HG03060 (cell line): ENCODE data around the gene ACYP2.
"Not testable (repeated sequence)": the region's sequence is repeated elsewhere in the genome, so short reads cannot be mapped to it uniquely, and the experiment has no call there.

Source experiments
- ATAC-seq: cut with Tn5 transposase; IDR thresholded peaks from one replicate; pipeline ENCODE4 v1.9.1; 2021; ENCODE audit warnings: low read depth, moderate number of reproducible peaks; ENCODE audit not compliant: unreplicated experiment

Gene ACYP2

GRCh38 chr2:54259413-54260240 lies 144.2 kb downstream of the ACYP2 start:
- peak; percentile 77 for ATAC-seq

- no peak for ATAC-seq
Measured at GRCh38 chr2:54260241-54260595, 144.8 kb downstream of the ACYP2 start.

GRCh38 chr2:54261537-54261936 lies 146.1 kb downstream of the ACYP2 start:
- ATAC-seq = no peak

GRCh38 chr2:54262015-54262765 lies 146.8 kb downstream of the ACYP2 start:
- ATAC-seq = no peak

- ATAC-seq = not testable (repeated sequence)
Measured at GRCh38 chr2:54265081-54265480, 149.7 kb downstream of the ACYP2 start.

- no peak for ATAC-seq
Measured at GRCh38 chr2:54267577-54267976, 152.2 kb downstream of the ACYP2 start.

GRCh38 chr2:54271189-54271588 lies 155.8 kb downstream of the ACYP2 start:
- ATAC-seq = no peak

GRCh38 chr2:54271843-54272627 lies 156.6 kb downstream of the ACYP2 start:
- ATAC-seq = peak; percentile 85

GRCh38 chr2:54274781-54275242 lies 159.4 kb downstream of the ACYP2 start:
- no peak for ATAC-seq

GRCh38 chr2:54275541-54275940 lies 160.1 kb downstream of the ACYP2 start:
- ATAC-seq = no peak

GRCh38 chr2:54279385-54279784 lies 164.0 kb downstream of the ACYP2 start:
- no peak for ATAC-seq

GRCh38 chr2:54284826-54285225 lies 169.4 kb downstream of the ACYP2 start:
- ATAC-seq = no peak

- ATAC-seq = no peak
Measured at GRCh38 chr2:54285451-54285850, 170.0 kb downstream of the ACYP2 start.

GRCh38 chr2:54287532-54287931 lies 172.1 kb downstream of the ACYP2 start:
- no peak for ATAC-seq

- ATAC-seq = no peak
Measured at GRCh38 chr2:54289917-54290316, 174.5 kb downstream of the ACYP2 start.

GRCh38 chr2:54290356-54291025 lies 175.1 kb downstream of the ACYP2 start:
- no peak for ATAC-seq

- ATAC-seq = not testable (repeated sequence)
Measured at GRCh38 chr2:54294665-54295064, 179.2 kb downstream of the ACYP2 start.

GRCh38 chr2:54295911-54296310 lies 180.5 kb downstream of the ACYP2 start:
- no peak for ATAC-seq

GRCh38 chr2:54298514-54298913 lies 183.1 kb downstream of the ACYP2 start:
- ATAC-seq = no peak

- no peak for ATAC-seq
Measured at GRCh38 chr2:54303631-54304030, 188.2 kb downstream of the ACYP2 start.
